SH-SY5Y (cell line): ENCODE measurements around the gene SDK1.

Source experiments
- GATA2 ChIP-seq: IDR thresholded peaks from 2 replicates; pipeline ENCODE4 v1.6.1; 2011; ENCODE audit warnings: mild to moderate bottlenecking, low read depth, low read length
- GATA3 ChIP-seq: IDR thresholded peaks from 2 replicates; pipeline ENCODE4 v1.6.1; 2011; ENCODE audit warnings: low read depth, mild to moderate bottlenecking, low read length, moderate library complexity

DNA sequence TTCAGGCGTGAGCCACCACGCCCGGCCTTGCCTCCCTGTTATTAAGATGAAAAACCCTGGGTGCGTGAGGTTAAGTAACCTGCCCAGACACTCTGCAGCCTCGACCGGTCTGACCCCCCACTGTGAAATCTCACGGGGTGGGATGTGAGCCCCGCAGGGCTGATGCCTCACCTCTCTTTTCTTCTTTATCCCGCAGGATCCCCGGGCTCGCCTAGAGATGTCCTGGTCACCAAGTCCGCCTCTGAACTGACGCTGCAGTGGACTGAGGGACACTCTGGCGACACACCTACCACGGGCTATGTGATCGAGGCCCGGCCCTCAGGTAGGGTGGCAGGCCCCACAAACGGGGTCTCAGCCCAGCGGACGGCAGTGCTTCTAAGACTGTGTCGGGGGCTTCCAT, 920.0 kb downstream of the SDK1 start:
- TF ChIP-seq GATA2, result no peak
- no peak for TF ChIP-seq GATA3
